Bronchial epithelial cell (primary cell): ENCODE data around the gene C22orf31. TPM values are rescaled to one million over a fixed set of nuclear protein-coding genes. Genes with fewer than 3 reads are reported as not detected.

Experiments
- DNase-seq: peaks from one replicate; pipeline ENCODE4 v3.0.0-alpha.2; 2010; ENCODE audit warnings: low read depth
- FAIRE-seq: peaks from 2 replicates; lab custom pipeline; 2011; peaks lifted over from hg19 to GRCh38; lab: Jason Lieb, UNC
- H3K27me3 ChIP-seq: 2 replicates; pipeline ENCODE4 v1.5.1; 2011; ENCODE audit warnings: low read length; ENCODE audit not compliant: control insufficient read depth, insufficient read depth
- H3K36me3 ChIP-seq: 2 replicates; pipeline ENCODE4 v1.5.1; 2011; ENCODE audit warnings: low read length; ENCODE audit not compliant: control insufficient read depth, insufficient read depth
- H3K4me3 ChIP-seq: 2 replicates; pipeline ENCODE4 v1.5.1; 2011; ENCODE audit warnings: mild to moderate bottlenecking, low read depth, low read length, control low read depth
- total RNA-seq: library from RNA; depleted of rRNA; stranded (reverse); fragments of >200 nt; gene quantifications from 2 replicates; pipeline ENCODE4 v1.2.1, GENCODE V29; 2014
- TF ChIP-seq, protein P1 (sequence below): IDR thresholded peaks from 2 replicates; pipeline ENCODE4 v1.5.1; 2011; ENCODE audit warnings: mild to moderate bottlenecking, moderate library complexity, low read length, control low read depth, inconsistent platforms; ENCODE audit not compliant: insufficient read depth, severe bottlenecking

Gene C22orf31
- total RNA-seq, 1 donor from 2014 or later, result not detected

DNA sequence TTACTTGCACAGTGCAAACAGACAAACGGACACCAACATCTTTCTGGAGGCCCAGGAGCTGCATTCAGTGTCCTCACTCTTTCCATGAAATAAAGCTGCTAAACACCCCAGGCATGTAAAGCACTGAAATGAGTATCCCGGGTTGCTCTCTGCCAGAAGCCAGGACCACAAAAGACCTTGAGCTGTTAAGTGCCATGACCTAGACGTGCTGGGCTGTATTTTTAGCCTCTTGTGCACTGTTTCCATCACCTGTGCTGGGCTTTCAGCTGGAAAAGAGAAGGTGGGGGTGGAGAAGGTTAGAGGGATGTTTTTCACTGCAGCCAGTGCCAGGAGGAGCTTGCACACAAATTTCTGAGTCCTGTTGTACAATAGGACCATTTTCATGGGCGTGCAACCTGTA lies 7.8 kb upstream of the C22orf31 start:
- TF ChIP-seq, protein P1, sequence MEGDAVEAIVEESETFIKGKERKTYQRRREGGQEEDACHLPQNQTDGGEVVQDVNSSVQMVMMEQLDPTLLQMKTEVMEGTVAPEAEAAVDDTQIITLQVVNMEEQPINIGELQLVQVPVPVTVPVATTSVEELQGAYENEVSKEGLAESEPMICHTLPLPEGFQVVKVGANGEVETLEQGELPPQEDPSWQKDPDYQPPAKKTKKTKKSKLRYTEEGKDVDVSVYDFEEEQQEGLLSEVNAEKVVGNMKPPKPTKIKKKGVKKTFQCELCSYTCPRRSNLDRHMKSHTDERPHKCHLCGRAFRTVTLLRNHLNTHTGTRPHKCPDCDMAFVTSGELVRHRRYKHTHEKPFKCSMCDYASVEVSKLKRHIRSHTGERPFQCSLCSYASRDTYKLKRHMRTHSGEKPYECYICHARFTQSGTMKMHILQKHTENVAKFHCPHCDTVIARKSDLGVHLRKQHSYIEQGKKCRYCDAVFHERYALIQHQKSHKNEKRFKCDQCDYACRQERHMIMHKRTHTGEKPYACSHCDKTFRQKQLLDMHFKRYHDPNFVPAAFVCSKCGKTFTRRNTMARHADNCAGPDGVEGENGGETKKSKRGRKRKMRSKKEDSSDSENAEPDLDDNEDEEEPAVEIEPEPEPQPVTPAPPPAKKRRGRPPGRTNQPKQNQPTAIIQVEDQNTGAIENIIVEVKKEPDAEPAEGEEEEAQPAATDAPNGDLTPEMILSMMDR, result no peak
- no peaks in the 10 kb centered on the region for H3K36me3 ChIP-seq
- DNase-seq (no peak), FAIRE-seq (no peak)
- no peak overlapping the region for H3K4me3 ChIP-seq
- no peaks in the 10 kb centered on the region for H3K27me3 ChIP-seq

DNA sequence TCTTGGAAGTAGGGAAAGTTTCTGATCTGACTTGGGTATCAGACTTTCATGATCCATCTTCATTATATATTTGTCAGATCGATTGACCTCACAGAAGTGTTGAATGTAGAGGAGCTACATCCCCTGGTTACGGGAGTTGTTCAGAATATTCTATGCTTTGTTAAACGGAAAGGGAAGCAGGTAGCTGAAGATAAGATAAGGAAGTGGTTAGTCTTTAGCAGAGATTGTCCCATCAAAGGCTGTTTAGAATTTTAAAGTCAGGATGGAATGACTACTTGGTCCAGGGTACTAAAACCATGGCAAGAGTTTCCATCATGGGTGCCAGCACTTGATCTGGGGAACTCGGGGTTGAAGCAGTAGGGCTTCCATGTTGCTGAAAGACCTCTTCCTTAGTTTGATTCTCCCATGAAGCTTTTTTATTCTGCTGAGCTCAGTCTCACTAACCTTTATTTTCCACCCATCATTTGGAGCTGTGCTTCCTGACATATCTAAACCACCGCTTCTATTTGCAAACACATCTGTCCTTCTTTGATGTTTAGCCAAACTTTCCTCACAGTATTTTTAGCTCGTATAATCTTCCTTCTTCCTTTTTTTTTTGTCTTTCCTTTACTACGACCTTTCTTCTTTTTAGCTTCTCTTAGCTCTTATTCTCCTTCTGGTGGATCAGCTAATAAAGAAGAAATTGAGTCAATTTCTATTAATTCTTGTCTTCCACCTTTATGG lies 4.0 kb upstream of the C22orf31 start:
- Histone ChIP-seq H3K36me3 (no peaks in the 10 kb centered on the region), H3K4me3 (no peak overlapping the region), H3K27me3 (no peaks in the 10 kb centered on the region)
- no peak for FAIRE-seq
- DNase-seq, result no peak
- TF ChIP-seq, protein P1, result no peak

DNA sequence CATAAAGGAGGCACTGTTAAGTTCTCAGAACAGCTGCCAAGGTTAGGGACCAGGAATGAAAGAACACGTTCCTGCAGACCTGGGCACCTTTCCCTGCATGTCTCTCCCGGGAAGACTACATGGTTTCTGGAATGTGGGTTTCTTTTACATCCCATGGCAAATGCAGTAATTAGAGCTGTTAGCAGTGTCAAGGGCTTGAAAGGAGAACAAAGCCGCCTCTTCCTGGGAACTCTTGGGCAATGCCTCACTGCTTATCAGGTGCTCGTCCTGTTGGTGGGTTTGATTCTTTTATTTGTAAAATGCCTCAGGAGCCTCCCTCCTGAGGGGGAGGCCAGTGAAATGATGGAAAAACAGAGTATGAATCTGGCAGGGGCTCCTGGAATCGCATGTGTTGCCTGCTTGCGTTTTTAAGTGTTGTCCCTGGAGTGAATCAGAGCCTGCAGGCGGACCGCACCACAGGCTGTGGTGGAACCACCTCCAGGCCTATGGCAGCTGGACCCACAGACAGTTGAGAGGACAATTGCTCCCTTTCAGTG lies 723 bp upstream of the C22orf31 start:
- Histone ChIP-seq H3K27me3 (no peaks in the 10 kb centered on the region), H3K36me3 (no peaks in the 10 kb centered on the region), H3K4me3 (no peak overlapping the region)
- no peak for DNase-seq
- no peak for FAIRE-seq
- TF ChIP-seq, protein P1, result no peak

DNA sequence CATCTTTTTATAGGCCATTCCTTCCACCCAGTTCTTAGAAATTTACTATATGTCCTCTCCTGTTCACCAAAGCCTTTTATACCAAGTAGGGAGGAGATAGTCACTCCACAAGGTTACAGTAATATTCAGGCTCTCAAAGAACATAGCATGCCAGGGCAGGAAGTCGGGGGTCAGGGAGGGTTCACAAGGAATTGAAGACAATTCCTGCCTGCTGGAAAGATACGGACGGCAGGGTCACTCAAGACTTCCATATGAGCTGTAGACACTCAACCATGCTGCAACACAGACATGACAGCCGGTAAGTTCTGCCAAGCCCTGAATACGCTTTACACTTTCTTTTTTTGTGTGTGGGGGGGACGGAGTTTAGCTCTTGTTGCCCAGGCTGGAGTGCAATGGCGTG lies 700 bp downstream of the C22orf31 start:
- FAIRE-seq, result no peak
- no peak for DNase-seq
- TF ChIP-seq, protein P1, result no peak

DNA sequence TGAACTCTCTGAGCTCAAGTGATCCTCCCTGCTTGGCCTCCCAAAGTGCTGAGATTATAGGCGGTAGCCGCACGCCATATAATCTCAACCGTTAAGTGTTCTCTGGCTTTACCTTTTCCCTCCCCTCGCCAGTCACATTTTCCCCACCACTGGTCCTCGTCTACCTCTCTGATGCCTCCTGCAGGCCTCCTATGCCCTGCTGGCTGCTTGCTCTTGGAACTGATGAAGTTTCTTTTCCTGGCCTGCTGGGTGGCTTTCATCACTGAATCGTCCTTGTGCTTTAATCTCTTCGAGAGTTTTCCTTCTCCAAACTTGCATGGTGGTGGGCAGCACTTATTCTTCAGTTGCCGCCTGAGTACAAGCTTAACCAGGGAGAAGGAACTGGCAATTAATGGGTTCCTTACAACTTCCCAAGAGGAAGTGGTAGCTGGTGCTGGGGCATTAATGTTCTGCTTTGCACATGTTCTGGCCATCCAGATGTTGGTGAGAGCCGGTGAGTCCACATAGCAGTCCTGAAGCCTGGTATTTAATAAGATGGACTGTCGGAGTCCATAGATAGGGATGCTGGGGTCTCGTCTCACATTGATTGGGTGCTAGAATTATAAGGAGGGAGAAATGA lies 1.3 kb downstream of the C22orf31 start:
- TF ChIP-seq, protein P1, result no peak
- Histone ChIP-seq H3K36me3 (no peaks in the 10 kb centered on the region), H3K4me3 (no peak overlapping the region), H3K27me3 (no peaks in the 10 kb centered on the region)
- DNase-seq (no peak), FAIRE-seq (no peak)

More for the DNA sequence above, 700 bp downstream of the C22orf31 start:
- H3K4me3 ChIP-seq, result no peak overlapping the region
- no peaks in the 10 kb centered on the region for H3K36me3 ChIP-seq
- H3K27me3 ChIP-seq, result no peaks in the 10 kb centered on the region
